Measurements from ENCODE around the gene VAV2.
"Not testable (repeated sequence)": the region's sequence is repeated elsewhere in the genome, so short reads cannot be mapped to it uniquely, and the experiment has no call there.

The VAV2 gene

DNA sequence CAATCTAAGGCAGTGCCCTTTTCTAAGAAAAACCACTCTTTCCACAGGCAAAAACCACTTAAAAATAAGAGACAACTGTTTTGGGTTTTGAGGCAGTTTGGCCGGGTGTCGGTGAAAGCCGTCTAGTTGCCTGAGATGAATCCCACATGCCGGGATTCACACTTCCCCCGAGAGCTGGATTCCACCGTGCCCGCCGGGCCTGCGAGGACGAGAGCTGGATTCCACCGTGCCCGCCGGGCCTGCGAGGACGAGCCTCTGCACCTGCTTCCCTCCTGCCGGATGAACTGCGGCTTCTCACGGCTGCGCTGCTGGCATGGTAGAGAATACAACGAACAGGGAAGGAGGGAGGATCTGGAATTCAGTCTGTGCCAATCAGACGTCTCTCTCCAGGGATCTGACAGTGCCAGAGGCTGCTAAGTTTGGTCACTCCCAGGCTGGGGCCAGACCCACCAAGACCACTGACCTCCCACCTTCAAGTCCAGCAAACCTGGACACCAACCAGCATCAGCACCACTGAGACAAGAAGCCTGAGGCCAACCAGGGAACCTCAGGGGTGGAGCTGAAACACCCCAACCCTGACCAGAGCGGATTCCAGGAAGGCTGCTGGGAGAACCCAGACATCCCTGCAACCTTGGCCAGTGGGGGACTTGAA, 23.0 kb downstream of the VAV2 start:
- DNase-seq = no peak

DNA sequence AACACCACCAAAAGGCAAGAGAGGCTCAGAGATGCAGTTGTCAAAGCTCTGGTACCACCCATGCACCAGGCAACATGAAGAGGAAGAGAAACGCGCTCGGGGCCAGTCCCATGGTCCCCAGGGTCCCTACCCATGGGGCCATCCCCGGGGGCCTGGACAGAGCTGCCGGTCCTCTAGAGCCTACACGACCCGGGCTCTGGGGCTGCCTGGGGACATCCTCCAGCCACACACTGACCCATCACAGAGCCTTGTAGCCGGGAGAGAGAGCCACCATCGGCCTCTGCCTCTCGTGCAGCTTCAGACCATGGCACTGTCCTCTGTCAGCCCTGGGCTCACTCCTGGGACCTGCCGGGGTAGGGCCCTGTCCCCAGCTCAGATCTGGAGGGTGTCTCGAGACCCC, 23.7 kb downstream of the VAV2 start:
- no peak for DNase-seq

DNA sequence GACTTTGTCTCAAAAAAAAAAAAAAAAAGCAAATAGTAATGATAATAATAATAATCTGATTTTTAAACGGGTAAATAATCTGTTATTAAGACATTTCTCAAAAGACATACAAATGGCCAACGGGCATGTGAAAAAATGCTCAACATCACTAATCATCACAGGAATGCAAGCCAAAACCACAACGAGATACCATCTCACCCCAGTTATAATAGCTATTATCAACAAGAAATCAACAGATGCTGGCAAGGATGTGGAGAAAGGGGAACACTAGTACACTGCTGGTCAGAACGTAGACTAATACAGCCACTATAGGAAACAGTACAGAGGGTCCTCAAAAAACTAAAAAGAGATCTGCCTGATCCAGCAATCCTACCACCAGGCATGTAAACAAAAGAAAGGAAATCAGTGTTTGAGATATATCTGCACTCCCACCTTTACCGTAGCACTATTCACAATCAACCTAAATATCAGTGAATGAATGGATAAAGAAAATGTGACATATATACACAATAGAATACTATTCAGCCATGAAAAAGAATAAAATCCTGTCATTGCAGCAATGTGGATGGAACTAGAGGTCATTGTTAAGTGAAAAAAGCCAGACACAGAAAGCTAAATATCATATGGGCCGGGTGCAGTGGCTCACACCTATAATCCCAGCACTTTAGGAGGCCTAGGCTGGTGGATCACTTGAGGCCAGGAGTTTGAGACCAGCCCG, 24.9 kb downstream of the VAV2 start:
- DNase-seq = no peak

DNA sequence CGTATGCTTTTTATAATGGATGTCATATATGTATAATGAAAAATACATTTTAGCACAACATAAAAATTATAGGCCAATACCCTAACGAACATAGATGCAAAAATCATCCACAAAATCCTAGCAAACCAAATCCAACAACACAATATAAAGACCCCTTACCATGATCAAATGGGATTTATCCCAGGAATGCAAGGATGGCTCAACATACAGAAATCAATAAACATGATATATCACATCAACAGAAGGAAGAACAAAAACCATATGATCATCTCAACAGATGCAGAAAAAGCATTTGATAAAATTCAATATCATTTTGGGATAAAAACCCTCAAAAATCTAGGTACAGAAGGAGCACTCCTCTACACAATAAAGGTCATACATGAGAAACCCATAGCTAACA, 27.7 kb downstream of the VAV2 start:
- DNase-seq = no peak

DNA sequence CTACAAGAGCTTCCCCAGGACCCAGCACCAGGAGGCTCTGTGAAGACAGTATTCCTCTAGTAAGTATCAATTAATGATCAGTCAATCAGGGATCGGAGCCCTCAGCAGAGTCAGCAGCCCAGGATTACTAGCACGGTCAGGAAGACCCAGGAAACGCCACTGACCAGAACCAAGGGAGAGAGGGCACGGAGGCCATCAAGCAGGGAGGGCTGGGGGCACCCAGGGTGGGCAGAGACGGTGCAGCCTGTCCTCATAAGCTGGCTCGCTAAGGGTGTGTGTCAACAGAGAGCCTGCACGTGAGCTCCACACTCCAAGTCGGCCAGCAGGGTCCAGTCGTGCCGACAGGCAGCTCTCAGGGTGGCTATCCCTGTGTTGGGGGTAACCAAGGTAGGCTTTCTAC, 29.0 kb downstream of the VAV2 start:
- DNase-seq = no peak

DNA sequence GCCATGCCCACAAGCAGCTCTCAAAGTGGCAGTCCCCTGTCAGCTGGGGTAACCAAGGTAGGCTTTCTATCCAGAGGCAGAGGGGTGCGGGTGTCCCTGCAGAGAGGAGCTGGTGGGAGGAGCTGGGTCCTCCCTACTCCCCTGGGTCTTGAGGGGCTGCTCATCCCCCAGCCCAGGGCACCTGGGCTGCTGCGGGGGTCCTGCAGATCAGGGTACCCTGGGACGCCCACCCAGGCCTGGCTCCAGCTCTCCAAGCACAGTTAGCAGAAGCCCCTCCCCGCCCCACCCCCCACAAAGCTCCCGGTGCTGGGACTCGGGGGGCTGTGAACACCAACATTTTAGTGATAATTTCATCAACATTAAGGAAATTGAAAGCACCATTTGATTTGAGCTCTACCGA, 29.8 kb downstream of the VAV2 start:
- DNase-seq = no peak

DNA sequence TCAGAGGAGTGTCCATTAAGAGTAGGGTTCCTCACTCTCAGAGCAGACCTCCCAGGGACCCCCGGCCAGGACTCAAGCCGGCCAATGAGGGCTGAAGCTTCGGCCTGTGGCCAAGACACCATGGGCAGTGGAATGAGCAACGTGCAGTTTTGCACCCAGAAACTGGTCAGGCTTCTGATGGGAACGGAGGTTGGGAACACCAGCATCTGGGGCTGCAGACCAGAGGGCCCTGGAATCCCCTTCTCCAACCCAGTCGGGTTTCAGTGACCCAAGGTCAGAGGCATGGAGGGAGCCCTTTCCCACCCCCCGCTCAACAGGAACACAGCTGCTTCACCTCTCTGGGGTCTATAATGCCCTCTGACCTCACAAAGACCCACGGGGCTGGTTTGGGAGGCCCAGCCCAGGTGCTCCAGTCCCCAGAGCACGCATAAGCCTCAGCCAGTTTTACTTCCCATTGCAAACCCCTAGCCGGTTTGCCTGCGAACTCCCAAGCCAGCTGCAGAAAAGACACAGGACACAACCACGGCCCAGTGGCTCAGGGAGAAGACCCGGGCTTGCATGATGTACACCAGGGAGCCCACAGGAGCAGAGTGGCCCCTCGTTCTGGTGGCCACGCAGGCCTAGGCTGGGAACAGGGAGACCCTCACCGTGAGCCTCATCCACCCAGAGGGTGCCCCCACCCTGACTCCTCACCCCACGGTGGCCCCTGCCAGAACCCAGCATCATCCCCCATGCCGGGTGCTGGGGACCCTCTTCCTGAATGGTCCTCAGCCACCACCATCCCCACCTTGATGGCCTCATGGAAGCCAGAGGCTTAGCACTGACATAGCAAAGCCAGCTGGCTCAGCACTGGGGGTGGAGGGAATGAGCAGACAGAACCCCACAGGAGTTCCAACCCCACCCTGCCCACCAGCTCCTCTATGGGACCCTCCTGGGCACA, 30.6 kb downstream of the VAV2 start:
- no peak for DNase-seq

DNA sequence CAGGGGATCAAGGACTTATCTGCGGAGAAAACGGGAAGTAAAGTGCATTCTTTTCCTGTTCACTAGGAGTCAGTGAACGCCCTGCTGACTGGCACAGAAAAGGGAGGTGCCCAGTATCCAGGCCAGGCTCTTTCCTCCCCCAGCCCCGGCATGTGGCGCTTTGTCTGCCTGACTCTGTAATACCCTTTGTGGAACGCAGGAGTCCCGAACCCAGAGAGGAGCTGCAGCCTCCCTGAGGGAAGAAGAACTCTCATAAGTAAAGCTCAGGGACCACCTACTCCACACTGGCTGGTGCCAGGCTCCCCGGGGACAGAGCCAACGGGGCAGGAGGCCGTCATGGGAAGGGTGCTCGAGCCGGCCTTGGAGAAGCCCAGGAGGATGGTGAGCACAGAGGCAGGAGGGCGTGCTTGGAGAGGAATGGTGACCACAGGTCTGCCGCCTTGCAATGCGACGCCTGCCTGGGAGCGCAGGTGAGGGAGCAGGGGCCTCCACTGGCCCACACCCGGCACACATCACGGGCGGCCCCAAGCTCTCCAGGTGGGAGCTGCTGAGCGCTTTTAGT, 31.5 kb downstream of the VAV2 start:
- DNase-seq = no peak

DNA sequence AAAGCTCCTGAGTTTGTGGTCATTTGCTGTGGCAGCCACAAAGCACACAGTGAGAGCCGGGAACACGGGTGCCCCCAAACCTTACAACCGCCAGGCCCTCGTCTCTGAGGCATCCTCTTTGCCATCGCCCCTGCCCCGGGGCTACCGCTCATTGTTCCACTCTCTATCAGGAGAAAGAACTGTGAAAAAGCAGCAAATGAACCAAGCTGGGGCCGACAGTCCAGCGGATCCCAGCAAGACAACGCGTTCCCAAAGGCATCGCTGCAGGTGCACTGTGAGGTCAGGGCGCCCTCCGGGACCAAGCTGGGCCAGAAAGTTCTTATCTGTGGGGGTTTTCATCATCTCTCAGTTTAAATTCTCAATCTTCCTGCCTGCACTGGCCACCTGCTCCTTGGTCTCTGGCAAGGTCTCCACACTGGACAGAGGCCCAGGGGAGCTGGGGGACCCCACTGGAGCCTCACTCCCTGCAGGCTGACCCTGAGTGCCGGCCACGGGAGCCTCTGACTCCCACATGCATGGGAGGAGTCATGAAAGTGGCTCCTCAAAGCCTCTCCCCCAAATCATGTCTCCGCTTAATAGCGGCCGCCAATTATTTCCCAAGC, 32.1 kb downstream of the VAV2 start:
- DNase-seq = no peak

DNA sequence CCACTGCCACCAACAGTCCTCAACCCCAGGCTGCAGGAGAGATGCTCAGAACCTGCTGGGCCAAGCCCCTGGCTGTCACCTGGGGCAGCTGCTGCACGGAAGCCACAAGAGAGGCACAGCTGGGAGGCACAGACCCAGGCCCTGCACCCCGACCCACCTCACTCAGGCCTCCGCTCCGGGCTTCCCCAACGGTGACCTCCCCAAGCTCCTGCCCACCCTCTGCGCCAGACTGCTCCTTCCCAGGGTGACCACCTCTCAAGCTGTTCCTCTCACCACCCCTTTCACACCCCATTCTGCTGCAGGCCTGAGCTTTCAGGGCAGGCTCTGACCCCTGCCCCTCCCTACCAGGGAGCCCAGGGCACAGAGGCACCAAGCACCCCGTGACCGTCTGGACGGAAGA, 33.0 kb downstream of the VAV2 start:
- DNase-seq = no peak

DNA sequence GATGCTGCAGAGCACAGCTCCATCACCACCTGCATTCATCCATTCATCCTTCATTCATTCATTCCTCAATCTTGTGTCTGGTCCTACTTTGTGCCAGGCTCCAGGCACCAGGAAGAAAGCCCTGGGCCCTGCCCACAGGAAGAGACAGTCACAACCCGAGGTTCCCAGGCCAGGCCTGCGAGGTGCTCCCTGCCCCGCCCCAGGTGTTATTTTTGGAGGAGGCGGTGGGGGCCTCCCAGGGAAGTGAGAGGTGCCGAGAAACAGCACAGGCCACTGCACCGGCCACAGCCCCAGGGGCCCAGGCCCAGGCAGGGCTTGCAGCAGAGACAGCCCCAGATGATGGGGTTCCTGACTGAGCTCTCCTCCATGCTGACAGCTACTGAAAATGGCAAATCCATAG, 33.4 kb downstream of the VAV2 start:
- no peak for DNase-seq

DNA sequence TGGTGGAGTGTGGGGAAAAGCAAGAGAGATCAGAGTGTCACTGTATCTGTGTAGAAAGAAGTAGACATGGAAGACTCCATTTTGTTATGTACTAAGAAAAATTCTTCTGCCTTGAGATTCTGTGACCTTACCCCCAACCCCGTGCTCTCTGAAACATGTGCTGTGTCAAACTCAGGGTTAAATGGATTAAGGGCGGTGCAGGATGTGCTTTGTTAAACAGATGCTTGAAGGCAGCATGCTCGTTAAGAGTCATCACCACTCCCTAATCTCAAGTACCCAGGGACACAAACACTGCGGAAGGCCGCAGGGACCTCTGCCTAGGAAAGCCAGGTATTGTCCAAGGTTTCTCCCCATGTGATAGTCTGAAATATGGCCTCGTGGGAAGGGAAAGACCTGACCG, 34.4 kb downstream of the VAV2 start:
- not testable (repeated sequence) for DNase-seq

DNA sequence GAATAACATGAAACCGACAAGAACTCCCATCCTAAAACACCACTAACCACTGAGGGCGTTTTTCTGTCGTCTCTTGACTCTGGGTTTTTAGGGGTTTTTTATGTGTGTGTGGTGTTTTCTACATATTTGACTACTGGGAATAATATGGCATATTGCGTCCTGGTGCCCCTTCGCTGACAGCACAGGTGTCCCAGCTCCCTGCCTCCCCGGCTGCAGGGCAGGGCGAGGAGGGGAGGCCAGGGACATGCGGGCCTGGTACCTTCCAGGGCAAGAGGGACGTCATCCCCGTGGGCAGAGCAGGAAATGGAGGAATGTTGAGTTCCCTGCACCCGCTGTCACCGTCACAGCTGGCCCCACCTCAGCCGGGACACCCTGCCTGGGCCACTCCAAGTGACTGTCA, 34.8 kb downstream of the VAV2 start:
- no peak for DNase-seq

DNA sequence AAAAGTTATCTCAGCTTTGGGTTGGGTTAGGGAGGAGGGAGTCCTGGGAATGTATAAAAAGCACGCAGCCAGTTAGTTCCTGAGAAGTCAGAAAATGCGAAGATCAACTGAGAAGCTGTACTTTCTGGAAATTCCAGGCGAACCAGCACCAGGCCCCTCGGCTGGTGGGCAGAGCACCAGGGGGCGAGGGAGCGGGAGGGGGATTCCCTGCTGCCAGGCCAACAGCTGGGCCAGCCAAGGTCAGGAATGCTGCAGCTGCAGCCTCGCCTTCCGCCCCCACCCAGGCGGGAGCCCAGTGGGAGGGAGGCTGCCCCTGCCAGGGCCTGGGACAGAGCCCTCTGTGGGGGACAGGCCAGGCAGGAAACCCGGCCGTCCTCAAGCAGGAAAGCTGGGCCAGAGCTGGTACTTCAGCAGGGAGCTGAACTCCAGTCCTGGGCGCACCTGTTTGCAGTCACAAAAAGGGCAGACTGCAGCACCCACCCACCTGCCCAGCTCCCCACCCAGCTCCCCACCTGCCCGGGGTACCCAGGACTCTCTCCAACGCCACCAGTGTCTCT, 35.5 kb downstream of the VAV2 start:
- DNase-seq = no peak

DNA sequence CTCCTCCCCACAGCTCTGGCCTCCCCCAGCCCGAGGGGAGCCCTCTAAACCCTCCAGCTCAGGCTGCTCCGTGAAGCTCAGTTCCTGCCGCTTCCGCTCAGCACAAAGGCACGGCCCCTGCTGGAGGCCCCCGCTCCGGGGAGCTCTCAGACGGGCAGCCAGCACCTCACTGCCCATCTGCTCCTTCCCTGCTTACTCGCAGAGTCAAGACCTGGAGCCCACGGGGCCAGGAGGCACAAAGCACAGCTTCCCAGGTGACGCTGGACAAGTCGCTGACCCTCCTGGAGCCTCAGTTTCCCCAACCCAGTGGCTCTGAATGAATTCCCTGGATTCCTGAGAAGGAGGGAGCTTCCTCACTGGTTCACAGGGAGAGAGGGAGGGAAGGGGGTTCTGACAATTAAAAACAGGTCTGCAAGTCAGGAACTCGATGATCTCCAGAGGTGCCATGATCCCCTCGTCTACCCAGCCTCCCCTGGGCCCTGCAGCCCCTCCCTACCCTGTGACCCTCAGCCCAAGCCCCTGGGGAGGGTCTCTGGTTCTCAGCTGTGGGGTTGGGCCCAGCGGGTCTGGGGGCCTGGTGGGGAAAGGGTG, 36.2 kb downstream of the VAV2 start:
- peak; percentile 24 for DNase-seq

DNA sequence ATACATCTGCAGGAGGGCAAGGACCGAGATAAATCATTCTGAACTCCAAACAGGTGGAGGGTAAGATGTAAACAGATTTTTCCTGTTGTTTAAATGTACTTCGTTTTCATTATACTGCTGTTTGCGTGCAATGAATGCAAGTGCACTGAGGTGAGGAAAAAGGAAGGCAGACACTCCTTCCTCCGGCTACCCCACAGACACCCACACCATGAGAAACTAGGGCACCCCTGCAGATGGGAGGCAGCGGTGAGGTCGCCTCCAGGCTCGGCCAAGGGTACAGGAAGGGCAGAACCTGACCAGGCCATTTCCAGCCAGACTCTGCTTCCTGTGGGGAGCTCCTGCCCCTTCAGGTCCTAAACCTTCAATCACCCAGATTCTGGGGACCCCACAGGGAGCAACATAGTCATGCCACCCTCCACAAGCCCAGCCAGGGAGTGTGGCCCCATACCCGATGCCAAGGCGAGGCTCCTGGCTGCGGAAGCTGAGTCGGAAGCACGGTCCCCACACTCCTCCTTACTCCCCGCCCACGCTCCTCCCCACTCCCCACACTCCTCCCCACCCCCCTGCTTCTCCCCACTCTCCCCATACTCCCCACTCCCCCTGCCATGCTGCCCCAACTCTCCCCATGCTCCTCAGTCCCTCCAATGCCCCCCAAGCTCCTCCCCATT, 37.1 kb downstream of the VAV2 start:
- DNase-seq = no peak

DNA sequence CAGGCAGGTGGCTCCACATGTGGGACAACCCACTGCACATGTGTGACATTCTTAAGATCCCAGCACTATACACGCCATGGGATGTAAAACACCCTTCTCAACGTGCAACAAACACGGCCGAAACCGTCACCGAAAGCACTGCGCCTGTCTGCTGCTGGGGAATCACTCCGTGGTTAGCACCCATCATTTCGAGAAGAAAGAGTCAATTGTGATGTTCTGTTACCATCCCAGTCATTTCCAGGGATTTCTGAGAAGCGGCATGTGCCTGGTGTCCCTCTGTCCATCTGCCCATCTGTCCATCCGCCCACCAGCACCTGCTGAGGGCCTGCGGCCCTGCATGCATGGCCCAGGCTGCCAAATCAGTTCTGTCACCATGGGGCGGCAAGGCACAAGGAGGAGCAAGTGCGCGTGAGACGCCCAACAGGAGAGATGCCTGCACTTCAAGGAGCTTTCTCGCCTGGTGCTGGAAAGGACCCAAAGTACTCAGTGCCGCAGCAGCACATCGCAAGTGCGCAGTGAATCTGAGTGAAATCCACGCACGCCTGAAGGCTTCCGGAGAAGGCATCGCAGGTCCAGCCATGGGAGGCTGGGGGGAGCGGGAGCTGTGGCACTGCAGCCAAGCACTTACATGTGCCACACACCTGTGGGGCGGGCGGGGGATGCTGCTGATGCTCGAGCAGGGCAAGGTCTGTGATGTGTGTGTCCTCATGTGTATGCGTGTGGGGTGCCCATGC, 38.0 kb downstream of the VAV2 start:
- no peak for DNase-seq

DNA sequence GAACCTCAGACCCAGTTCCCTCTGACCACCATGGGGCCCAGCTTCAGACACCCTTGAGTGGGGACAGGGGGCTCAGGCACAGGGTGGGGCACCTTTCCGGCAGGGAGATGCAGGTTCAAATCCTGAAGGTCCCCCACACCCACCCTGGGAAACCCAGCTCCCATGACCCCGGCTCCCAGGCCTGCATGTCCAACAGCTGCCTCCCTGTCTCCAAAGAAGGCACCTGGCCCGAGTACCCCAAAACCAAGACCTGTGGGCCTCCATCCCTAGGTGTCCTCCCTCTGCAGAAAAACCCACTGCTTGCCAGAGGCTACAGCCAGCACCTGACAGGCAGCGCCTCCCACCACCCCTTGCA, 38.5 kb downstream of the VAV2 start:
- no peak for DNase-seq

DNA sequence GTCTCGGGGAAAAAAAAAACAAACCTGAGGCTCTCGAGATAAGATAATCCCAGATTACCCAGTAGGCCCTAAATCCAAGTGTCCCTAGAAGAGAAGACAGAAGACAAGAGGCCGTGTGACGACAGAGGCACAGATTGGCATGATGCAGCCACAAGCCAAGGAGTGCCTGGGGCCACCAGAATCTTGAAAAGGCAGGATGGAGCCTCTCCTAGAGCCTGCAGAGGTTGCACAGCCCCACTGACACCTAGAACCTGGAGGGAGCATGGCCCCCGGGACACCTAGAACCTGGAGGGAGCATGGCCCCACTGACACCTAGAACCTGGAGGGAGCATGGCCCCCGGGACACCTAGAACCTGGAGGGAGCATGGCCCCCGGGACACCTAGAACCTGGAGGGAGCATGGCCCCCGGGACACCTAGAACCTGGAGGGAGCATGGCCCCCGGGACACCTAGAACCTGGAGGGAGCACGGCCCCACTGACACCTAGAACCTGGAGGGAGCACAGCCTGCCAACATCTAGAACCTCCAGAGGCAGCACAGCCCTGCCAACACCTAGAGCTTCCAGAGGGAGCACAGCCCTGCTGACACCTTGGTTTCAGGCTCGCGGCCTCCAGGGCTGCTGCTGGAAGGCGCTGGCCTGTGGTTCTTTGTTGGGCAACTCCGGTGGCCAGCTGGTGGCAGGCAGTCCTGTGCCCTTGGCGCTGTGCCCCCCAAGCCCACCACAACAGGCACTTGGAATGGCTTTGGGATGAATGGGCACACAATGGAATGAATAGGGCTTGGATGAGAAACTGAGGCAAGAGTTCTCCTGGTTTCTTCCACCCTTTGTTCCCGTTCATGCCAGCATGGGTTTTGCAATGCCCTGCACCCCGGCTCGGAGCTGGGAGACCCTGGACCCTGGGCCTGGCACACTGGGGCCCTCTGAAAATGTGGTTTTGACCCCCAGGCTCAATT, 39.2 kb downstream of the VAV2 start:
- no peak for DNase-seq

DNA sequence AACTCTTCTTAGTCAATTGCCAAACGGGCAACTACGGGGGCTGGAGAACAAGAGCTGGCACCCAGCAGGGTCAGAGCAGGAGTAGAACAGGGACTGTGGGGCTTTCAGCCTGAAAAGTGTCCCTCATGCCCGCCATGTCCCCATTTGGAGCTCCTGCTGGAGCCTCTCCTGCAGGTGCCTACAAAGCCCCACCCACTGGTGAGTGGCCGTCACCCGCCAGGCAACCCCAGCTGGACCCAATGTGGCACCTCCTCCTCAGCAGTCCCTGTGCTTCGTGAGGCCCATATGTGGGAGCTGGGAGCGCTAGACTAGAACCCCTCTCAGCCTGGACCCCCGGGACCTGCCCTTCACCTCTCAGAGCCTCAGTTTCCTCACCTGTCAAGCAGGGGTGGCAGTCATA, 40.9 kb downstream of the VAV2 start:
- no peak for DNase-seq
